ENCODE results near the gene PDCD1LG2.
"Not testable (repeated sequence)": the region's sequence is repeated elsewhere in the genome, so short reads cannot be mapped to it uniquely, and the experiment has no call there.

GRCh38 chr9:5475611-5476010 is 34.7 kb upstream of the PDCD1LG2 start:
- TF ChIP-seq, protein P1, sequence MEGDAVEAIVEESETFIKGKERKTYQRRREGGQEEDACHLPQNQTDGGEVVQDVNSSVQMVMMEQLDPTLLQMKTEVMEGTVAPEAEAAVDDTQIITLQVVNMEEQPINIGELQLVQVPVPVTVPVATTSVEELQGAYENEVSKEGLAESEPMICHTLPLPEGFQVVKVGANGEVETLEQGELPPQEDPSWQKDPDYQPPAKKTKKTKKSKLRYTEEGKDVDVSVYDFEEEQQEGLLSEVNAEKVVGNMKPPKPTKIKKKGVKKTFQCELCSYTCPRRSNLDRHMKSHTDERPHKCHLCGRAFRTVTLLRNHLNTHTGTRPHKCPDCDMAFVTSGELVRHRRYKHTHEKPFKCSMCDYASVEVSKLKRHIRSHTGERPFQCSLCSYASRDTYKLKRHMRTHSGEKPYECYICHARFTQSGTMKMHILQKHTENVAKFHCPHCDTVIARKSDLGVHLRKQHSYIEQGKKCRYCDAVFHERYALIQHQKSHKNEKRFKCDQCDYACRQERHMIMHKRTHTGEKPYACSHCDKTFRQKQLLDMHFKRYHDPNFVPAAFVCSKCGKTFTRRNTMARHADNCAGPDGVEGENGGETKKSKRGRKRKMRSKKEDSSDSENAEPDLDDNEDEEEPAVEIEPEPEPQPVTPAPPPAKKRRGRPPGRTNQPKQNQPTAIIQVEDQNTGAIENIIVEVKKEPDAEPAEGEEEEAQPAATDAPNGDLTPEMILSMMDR (conservative IDR thresholded peaks at IDR 0.05; ENCODE audit: low read depth in 2 of 2), result not testable (repeated sequence)
- TF ChIP-seq, protein P2, sequence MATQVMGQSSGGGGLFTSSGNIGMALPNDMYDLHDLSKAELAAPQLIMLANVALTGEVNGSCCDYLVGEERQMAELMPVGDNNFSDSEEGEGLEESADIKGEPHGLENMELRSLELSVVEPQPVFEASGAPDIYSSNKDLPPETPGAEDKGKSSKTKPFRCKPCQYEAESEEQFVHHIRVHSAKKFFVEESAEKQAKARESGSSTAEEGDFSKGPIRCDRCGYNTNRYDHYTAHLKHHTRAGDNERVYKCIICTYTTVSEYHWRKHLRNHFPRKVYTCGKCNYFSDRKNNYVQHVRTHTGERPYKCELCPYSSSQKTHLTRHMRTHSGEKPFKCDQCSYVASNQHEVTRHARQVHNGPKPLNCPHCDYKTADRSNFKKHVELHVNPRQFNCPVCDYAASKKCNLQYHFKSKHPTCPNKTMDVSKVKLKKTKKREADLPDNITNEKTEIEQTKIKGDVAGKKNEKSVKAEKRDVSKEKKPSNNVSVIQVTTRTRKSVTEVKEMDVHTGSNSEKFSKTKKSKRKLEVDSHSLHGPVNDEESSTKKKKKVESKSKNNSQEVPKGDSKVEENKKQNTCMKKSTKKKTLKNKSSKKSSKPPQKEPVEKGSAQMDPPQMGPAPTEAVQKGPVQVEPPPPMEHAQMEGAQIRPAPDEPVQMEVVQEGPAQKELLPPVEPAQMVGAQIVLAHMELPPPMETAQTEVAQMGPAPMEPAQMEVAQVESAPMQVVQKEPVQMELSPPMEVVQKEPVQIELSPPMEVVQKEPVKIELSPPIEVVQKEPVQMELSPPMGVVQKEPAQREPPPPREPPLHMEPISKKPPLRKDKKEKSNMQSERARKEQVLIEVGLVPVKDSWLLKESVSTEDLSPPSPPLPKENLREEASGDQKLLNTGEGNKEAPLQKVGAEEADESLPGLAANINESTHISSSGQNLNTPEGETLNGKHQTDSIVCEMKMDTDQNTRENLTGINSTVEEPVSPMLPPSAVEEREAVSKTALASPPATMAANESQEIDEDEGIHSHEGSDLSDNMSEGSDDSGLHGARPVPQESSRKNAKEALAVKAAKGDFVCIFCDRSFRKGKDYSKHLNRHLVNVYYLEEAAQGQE (IDR thresholded peaks at IDR 0.05; ENCODE audit: unreplicated experiment), result not testable (repeated sequence)
- not testable (repeated sequence) for TF ChIP-seq EZH2 (IDR thresholded peaks at IDR 0.05; ENCODE audit: low read depth, unreplicated experiment); CREB1 (CRISPR knock-in tag; IDR thresholded peaks at IDR 0.05; ENCODE audit: low read depth); EZH2phosphoT487 (IDR thresholded peaks at IDR 0.05; ENCODE audit: unreplicated experiment)

All from GM23338 (cell line).